Measurements from ENCODE around the gene PPP2R5D.

DNA sequence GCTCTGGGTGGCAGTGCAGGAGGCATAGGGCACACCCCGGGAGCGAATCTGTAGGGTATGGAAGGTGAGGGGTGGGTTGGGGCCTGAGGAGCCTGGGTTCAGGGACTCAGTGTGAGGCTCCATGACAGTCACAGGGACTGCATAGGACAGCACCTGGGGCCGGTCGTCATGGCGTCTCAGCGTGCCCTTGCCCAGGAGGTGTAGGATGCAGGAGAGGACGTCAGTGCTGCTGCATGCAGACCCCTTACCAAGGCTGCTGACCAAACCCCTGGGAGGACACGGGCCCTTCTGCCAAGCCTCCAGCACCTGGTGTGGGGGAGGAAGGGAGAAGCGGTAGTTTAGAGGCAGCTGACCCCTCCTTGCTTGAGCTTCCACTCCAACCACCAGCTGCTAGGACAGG, 53.3 kb downstream of the PPP2R5D start:
- TF ChIP-seq, protein P1, sequence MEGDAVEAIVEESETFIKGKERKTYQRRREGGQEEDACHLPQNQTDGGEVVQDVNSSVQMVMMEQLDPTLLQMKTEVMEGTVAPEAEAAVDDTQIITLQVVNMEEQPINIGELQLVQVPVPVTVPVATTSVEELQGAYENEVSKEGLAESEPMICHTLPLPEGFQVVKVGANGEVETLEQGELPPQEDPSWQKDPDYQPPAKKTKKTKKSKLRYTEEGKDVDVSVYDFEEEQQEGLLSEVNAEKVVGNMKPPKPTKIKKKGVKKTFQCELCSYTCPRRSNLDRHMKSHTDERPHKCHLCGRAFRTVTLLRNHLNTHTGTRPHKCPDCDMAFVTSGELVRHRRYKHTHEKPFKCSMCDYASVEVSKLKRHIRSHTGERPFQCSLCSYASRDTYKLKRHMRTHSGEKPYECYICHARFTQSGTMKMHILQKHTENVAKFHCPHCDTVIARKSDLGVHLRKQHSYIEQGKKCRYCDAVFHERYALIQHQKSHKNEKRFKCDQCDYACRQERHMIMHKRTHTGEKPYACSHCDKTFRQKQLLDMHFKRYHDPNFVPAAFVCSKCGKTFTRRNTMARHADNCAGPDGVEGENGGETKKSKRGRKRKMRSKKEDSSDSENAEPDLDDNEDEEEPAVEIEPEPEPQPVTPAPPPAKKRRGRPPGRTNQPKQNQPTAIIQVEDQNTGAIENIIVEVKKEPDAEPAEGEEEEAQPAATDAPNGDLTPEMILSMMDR (conservative IDR thresholded peaks at IDR 0.05; ENCODE audit: low read length): no peak
- TF ChIP-seq EZH2phosphoT487 (IDR thresholded peaks at IDR 0.05; ENCODE audit: borderline replicate concordance, low read depth, low read length): no peak
